ENCODE data around the gene CARNS1.
A peak's percentile ranks its signal among the peaks of the same experiment; 100 is the strongest.
"Not testable (repeated sequence)": the region's sequence is repeated elsewhere in the genome, so short reads cannot be mapped to it uniquely, and the experiment has no call there.

CARNS1 gene

GRCh38 chr11:67410984-67411784 lies 4.3 kb upstream of the CARNS1 start:
- no peak for DNase-seq

GRCh38 chr11:67411785-67412152 lies 3.7 kb upstream of the CARNS1 start:
- no peak for DNase-seq

GRCh38 chr11:67412495-67413179 lies 2.8 kb upstream of the CARNS1 start:
- DNase-seq = no peak

GRCh38 chr11:67413266-67413849 lies 2.1 kb upstream of the CARNS1 start:
- DNase-seq = no peak

- DNase-seq = peak; percentile 94
Measured at GRCh38 chr11:67416416-67417335, 1.2 kb downstream of the CARNS1 start.

GRCh38 chr11:67417425-67417824 lies 1.9 kb downstream of the CARNS1 start:
- DNase-seq = no peak

- peak; percentile 74 for DNase-seq
Measured at GRCh38 chr11:67418476-67419281, 3.2 kb downstream of the CARNS1 start.

GRCh38 chr11:67419325-67420049 lies 4.0 kb downstream of the CARNS1 start:
- no peak for DNase-seq

- no peak for DNase-seq
Measured at GRCh38 chr11:67420147-67420645, 4.7 kb downstream of the CARNS1 start.

- peak; percentile 92 for DNase-seq
Measured at GRCh38 chr11:67420646-67421429, 5.4 kb downstream of the CARNS1 start.

GRCh38 chr11:67421430-67422031 lies 6.1 kb downstream of the CARNS1 start:
- no peak for DNase-seq

GRCh38 chr11:67422891-67423290 lies 7.4 kb downstream of the CARNS1 start:
- no peak for DNase-seq

- no peak for DNase-seq
Measured at GRCh38 chr11:67423466-67423865, 8.0 kb downstream of the CARNS1 start.

GRCh38 chr11:67423891-67424613 lies 8.6 kb downstream of the CARNS1 start:
- DNase-seq = no peak

- DNase-seq = not testable (repeated sequence)
Measured at GRCh38 chr11:67427364-67427859, 11.9 kb downstream of the CARNS1 start.

- DNase-seq = peak; percentile 98
Measured at GRCh38 chr11:67428052-67429001, 12.8 kb downstream of the CARNS1 start, which contains the start of gene RPS6KB2. TSS of gene RPS6KB2 (plus strand) at chr11:67428494. CDS start at chr11:67428546, 52 bp downstream.

GRCh38 chr11:67429038-67429668 lies 13.7 kb downstream of the CARNS1 start:
- no peak for DNase-seq

All from NCI-H345 (cell line).